WERI-Rb-1 (cell line): ENCODE results near the gene IQUB.

ENCODE experiments used
- DNase-seq: peaks from one replicate; pipeline ENCODE4 v3.0.0-alpha.2; 2020
- H3K27ac ChIP-seq: fragments of 250-450 bp; sonication (Bioruptor Pico); 2 replicates; pipeline ENCODE4 v1.5.1; 2020; ENCODE audit warnings: mild to moderate bottlenecking, moderate library complexity
- H3K27me3 ChIP-seq: fragments of 250-450 bp; sonication (Bioruptor Pico); 2 replicates; pipeline ENCODE4 v1.5.1; 2021; ENCODE audit warnings: mild to moderate bottlenecking, low read depth, moderate library complexity; ENCODE audit not compliant: insufficient read depth, severe bottlenecking
- H3K36me3 ChIP-seq: fragments of 250-450 bp; sonication (Bioruptor Pico); 2 replicates; pipeline ENCODE4 v1.5.1; 2020; ENCODE audit warnings: mild to moderate bottlenecking, moderate library complexity
- H3K4me3 ChIP-seq: 2 replicates; pipeline ENCODE4 v1.5.1; 2011; ENCODE audit warnings: low read depth, mild to moderate bottlenecking, control low read depth, low read length
- H3K9me3 ChIP-seq: fragments of 250-450 bp; sonication (Bioruptor Pico); 2 replicates; pipeline ENCODE4 v1.5.1; 2021; ENCODE audit warnings: mild to moderate bottlenecking, moderate library complexity; ENCODE audit not compliant: severe bottlenecking
- TF ChIP-seq, protein P1 (sequence below): IDR thresholded peaks from 2 replicates; pipeline ENCODE4 v1.5.1; 2011; ENCODE audit warnings: low read depth, mild to moderate bottlenecking, control low read depth, inconsistent platforms, low read length

Gene IQUB

DNA sequence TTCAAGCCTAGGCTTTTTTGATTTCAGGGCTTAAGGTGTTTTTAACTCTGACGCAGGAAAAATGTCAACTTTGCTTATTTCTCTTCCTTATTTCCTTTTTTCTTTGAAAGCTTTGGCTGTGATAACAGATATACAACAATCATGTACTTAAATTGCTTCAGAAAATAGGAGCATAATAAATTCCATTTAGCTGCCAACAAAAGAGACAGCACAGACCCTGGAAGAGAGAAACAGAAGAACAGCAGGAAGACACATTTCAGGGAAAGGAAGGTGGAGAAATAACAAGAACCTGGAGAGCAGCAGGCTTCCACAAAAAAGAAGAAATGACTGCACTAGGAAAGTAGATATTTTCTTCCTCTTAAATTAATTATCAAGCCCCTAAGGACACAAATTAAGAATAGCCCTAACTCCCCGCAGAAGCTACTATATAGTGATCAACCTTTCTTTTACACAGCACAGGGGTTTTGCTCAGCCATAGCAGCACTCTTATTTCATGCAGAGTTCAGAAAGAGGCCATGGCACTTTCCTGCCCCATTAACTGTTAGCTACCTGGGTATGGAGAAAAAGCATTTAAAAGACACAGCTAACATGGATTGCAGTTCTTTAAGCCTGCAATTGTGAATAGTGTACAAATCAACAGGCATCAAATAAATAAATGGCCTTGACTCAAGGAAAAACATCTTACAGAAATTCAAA, 61.5 kb downstream of the IQUB start:
- Histone ChIP-seq H3K36me3 (no peaks in the 10 kb centered on the region), H3K27me3 (no peaks in the 10 kb centered on the region), H3K27ac (no peak overlapping the region), H3K9me3 (no peaks in the 10 kb centered on the region), H3K4me3 (no peak overlapping the region)
- no peak for DNase-seq
- TF ChIP-seq, protein P1, sequence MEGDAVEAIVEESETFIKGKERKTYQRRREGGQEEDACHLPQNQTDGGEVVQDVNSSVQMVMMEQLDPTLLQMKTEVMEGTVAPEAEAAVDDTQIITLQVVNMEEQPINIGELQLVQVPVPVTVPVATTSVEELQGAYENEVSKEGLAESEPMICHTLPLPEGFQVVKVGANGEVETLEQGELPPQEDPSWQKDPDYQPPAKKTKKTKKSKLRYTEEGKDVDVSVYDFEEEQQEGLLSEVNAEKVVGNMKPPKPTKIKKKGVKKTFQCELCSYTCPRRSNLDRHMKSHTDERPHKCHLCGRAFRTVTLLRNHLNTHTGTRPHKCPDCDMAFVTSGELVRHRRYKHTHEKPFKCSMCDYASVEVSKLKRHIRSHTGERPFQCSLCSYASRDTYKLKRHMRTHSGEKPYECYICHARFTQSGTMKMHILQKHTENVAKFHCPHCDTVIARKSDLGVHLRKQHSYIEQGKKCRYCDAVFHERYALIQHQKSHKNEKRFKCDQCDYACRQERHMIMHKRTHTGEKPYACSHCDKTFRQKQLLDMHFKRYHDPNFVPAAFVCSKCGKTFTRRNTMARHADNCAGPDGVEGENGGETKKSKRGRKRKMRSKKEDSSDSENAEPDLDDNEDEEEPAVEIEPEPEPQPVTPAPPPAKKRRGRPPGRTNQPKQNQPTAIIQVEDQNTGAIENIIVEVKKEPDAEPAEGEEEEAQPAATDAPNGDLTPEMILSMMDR, result no peak

DNA sequence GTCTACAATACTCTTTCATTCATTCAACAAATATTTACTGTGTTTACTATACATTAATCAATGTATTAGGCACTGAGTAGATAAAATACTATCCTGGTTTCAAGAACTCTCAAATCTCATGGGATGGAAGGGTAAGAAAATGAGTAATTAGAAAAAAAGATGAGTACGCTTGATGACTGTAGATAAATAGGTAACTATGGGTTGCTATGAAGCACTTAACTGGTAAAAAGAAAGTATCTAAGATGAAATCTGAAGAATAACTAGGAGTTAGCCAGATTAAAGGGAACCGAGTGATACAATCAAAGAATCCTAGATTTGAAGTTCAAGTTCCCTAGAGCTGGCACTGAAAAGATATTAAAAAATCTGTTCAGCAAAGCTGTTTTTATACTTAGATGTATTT, 62.1 kb downstream of the IQUB start:
- H3K4me3 ChIP-seq, result no peak overlapping the region
- TF ChIP-seq, protein P1, result no peak
- H3K27me3 ChIP-seq, result no peaks in the 10 kb centered on the region
- no peak for DNase-seq
- no peaks in the 10 kb centered on the region for H3K9me3 ChIP-seq
- H3K27ac ChIP-seq, result no peak overlapping the region
- H3K36me3 ChIP-seq, result no peaks in the 10 kb centered on the region

DNA sequence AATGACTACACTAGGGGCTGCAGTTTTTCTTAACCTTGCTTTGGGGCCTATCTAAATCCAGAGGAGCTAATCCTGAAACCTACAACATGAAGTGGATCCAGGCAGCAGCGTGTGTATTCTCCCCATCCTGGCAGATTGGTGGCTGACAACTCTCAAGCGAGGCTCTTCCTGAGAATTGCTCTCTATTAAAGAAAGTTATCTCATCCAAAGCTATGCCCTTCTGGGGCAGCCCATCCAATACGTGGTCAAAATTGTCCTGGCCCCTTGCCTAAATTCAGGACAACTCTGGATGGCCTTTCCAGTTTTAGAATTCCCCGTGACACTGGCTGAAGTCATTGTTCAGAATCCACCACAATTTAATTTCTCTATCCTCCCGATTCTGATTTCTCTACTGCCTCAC, 66.1 kb downstream of the IQUB start:
- Histone ChIP-seq H3K27me3 (no peaks in the 10 kb centered on the region), H3K9me3 (no peaks in the 10 kb centered on the region), H3K4me3 (no peak overlapping the region), H3K36me3 (no peaks in the 10 kb centered on the region), H3K27ac (no peak overlapping the region)
- TF ChIP-seq, protein P1, result no peak
- no peak for DNase-seq

DNA sequence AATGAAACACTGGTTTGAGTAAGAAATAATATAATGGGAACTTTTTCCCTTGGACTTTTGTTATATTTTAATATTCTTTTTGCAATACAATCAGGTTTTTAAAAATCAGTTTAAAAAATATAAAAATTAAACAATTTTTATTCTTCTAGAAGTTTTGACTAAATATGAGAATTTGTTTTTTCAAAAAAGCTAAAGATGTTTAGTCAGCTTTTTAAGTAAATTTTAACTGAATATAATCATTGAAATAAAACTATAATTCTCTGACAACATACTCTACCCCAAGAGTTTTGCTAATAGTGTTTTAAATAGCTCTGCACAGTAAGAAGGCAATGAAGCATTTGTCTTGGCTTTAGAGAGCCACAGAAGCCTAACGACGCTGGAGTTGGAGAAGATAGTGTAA, 70.5 kb downstream of the IQUB start:
- no peak overlapping the region for H3K27ac ChIP-seq
- H3K27me3 ChIP-seq, result no peaks in the 10 kb centered on the region
- TF ChIP-seq, protein P1, result no peak
- no peaks in the 10 kb centered on the region for H3K9me3 ChIP-seq
- no peak overlapping the region for H3K4me3 ChIP-seq
- DNase-seq, result no peak
- no peaks in the 10 kb centered on the region for H3K36me3 ChIP-seq

DNA sequence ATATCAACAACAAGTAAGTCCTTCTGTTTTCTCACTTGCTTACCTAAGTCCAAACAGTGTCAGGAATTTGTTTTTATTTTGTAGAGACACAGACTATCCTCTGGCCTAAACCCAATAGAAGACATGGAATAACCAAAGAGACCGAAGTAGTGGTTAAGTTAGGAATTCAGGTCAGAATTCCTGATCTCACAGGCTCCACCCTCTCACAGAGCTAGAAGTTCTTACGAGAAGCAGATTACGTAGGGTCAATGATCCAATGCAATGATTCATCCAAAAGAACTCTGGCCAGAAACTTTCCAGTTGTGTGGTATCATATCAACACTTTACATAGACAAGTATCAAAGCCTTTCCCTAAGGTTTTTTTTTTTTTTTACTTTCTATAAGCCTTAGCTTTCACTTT, 73.8 kb downstream of the IQUB start:
- no peak for DNase-seq

More for the DNA sequence above, 73.8 kb downstream of the IQUB start:
- H3K27me3 ChIP-seq, result no peaks in the 10 kb centered on the region
- no peaks in the 10 kb centered on the region for H3K9me3 ChIP-seq
- no peaks in the 10 kb centered on the region for H3K36me3 ChIP-seq
- TF ChIP-seq, protein P1, result no peak
- no peak overlapping the region for H3K27ac ChIP-seq
- no peak overlapping the region for H3K4me3 ChIP-seq
